Brain microvascular endothelial cell (primary cell): ENCODE data around the gene OXGR1.
"Not testable (repeated sequence)": the region's sequence is repeated elsewhere in the genome, so short reads cannot be mapped to it uniquely, and the experiment has no call there.

ENCODE experiments used
- DNase-seq: peaks from one replicate; pipeline ENCODE4 v3.0.0-alpha.2; 2020
- H3K27ac ChIP-seq: fragments of 250-450 bp; sonication (Bioruptor Pico); 2 replicates; pipeline ENCODE4 v1.5.1; 2020; ENCODE audit warnings: mild to moderate bottlenecking, moderate library complexity
- H3K27me3 ChIP-seq: fragments of 250-450 bp; sonication (Bioruptor Pico); replicated peaks from 2 replicates; pipeline ENCODE4 v1.5.1; 2020; ENCODE audit warnings: mild to moderate bottlenecking
- H3K36me3 ChIP-seq: fragments of 250-450 bp; sonication (Bioruptor Pico); replicated peaks from 2 replicates; pipeline ENCODE4 v1.5.1; 2020; ENCODE audit warnings: mild to moderate bottlenecking
- H3K4me3 ChIP-seq: 2 replicates; pipeline ENCODE4 v1.5.1; 2011; ENCODE audit warnings: low read depth, mild to moderate bottlenecking, control low read depth, low read length, moderate library complexity
- CTCF ChIP-seq: IDR thresholded peaks from 2 replicates; pipeline ENCODE4 v1.5.1; 2011; ENCODE audit warnings: low read depth, mild to moderate bottlenecking, moderate library complexity, low read length, control low read depth, inconsistent platforms; ENCODE audit errors: missing control alignments
- in situ Hi-C: cut with HindIII; loops from 2 replicates; pipeline ENCODE4 v1.10.0; 2017; ENCODE audit warnings: low sequenced_read_pairs, low pct_ligation_motif_present

Gene OXGR1

GRCh38 chr13:97026531-97027161, 32.4 kb upstream of the OXGR1 start:
- DNase-seq = no peak
- H3K27me3 ChIP-seq = no peaks in the 10 kb centered on the region
- no peak overlapping the region for H3K4me3 ChIP-seq
- in situ Hi-C loops = no loop called here
- TF ChIP-seq CTCF = no peak
- no peak overlapping the region for H3K27ac ChIP-seq
- H3K36me3 ChIP-seq = no peaks in the 10 kb centered on the region

- H3K27ac ChIP-seq, H3K27me3 ChIP-seq, in situ Hi-C loops, H3K4me3 ChIP-seq, DNase-seq, H3K36me3 ChIP-seq: not testable (repeated sequence)
These were observed 29.5 kb upstream of the OXGR1 start for GRCh38 chr13:97023812-97024211.

- Histone ChIP-seq H3K4me3 (no peak overlapping the region), H3K27me3 (no peaks in the 10 kb centered on the region), H3K27ac (no peak overlapping the region), H3K36me3 (no peaks in the 10 kb centered on the region)
- in situ Hi-C loops = no loop called here
- no peak for DNase-seq
- TF ChIP-seq CTCF = no peak
These were observed 28.8 kb upstream of the OXGR1 start for GRCh38 chr13:97023117-97023516.

GRCh38 chr13:97021241-97021640, 27.0 kb upstream of the OXGR1 start:
- H3K27me3 ChIP-seq = no peaks in the 10 kb centered on the region
- in situ Hi-C loops = no loop called here
- TF ChIP-seq CTCF = no peak
- no peak for DNase-seq
- no peaks in the 10 kb centered on the region for H3K36me3 ChIP-seq
- no peak overlapping the region for H3K27ac ChIP-seq
- H3K4me3 ChIP-seq = no peak overlapping the region

- DNase-seq = no peak
- Histone ChIP-seq H3K27ac (no peak overlapping the region), H3K4me3 (no peak overlapping the region), H3K27me3 (no peaks in the 10 kb centered on the region), H3K36me3 (no peaks in the 10 kb centered on the region)
- no peak for TF ChIP-seq CTCF
- in situ Hi-C loops = no loop called here
These were observed 26.5 kb upstream of the OXGR1 start for GRCh38 chr13:97020689-97021240.

- no peak for DNase-seq
- in situ Hi-C loops = no loop called here
- Histone ChIP-seq H3K36me3 (no peaks in the 10 kb centered on the region), H3K4me3 (no peak overlapping the region), H3K27me3 (no peaks in the 10 kb centered on the region), H3K27ac (no peak overlapping the region)
- no peak for TF ChIP-seq CTCF
These were observed 25.9 kb upstream of the OXGR1 start for GRCh38 chr13:97020194-97020593.
